Upper lobe of left lung (tissue), 6 donors: ENCODE data around the gene ZC2HC1B. TPM values are rescaled to one million over a fixed set of nuclear protein-coding genes. Genes with fewer than 3 reads are reported as not detected.

ENCODE experiments used
- ATAC-seq, 2 donors: fragments of 200-7000 bp; cut with Tn5 transposase; one replicate each; pipeline ENCODE4 v1.9.1; 2022; ENCODE audit warnings: mild to moderate bottlenecking in 2 of 2, moderate library complexity in 2 of 2; ENCODE audit not compliant: low FRiP score in 2 of 2
- DNase-seq, 2 donors: peaks; one replicate each; pipeline ENCODE4 v3.0.0-alpha.2; 2019 to 2020
- H3K27ac ChIP-seq, 4 donors: fragments of 200-600 bp; sonication (generic); one replicate each; pipeline ENCODE4 v1.5.1; 2016 to 2019
- H3K27me3 ChIP-seq, 4 donors: fragments of 200-600 bp; sonication (generic); one replicate each; pipeline ENCODE4 v1.5.1; 2017 to 2019
- H3K36me3 ChIP-seq, 4 donors: fragments of 200-600 bp; sonication (generic); one replicate each; pipeline ENCODE4 v1.5.1; 2016 to 2019
- H3K4me1 ChIP-seq, 4 donors: fragments of 200-600 bp; sonication (generic); one replicate each; pipeline ENCODE4 v1.5.1; 2018 to 2019
- H3K4me3 ChIP-seq, 4 donors: fragments of 200-600 bp; sonication (generic); one replicate each; pipeline ENCODE4 v1.5.1; 2017 to 2019; ENCODE audit warnings: mild to moderate bottlenecking in 2 of 4, moderate library complexity in 1 of 4
- H3K9me3 ChIP-seq, 4 donors: fragments of 200-600 bp; sonication (generic); one replicate each; pipeline ENCODE4 v1.5.1; 2018 to 2019
- CTCF ChIP-seq, 6 experiments: fragments of 450-650 bp in 4 of 6; fragments of 200-600 bp in 2 of 6; sonication (generic) in 2 of 6; IDR thresholded peaks; one replicate each; pipeline ENCODE4 v1.5.1; 2016 to 2019; ENCODE audit warnings: antibody characterized with exemption in 6 of 6
- EP300 ChIP-seq, 4 donors: sonication (generic); formaldehyde crosslinking; IDR thresholded peaks; one replicate each; pipeline ENCODE4 v1.5.1; 2017; ENCODE audit warnings: antibody characterized with exemption in 4 of 4, control low read depth in 2 of 4
- POLR2A ChIP-seq, 4 donors: fragments of 450-650 bp; IDR thresholded peaks; one replicate each; pipeline ENCODE4 v1.5.1; 2016 to 2017; ENCODE audit warnings: antibody characterized with exemption in 4 of 4, mild to moderate bottlenecking in 2 of 4
- POLR2AphosphoS5 ChIP-seq, 2 donors: sonication (generic); formaldehyde crosslinking; IDR thresholded peaks; one replicate each; pipeline ENCODE4 v1.5.1; 2017; ENCODE audit warnings: antibody characterized with exemption in 2 of 2
- WGBS, 2 donors: methylation state at CpG; one replicate each; pipeline ENCODE4 v1.1.5; 2017 to 2018; 5-methylcytosine and 5-hydroxymethylcytosine counted together
- total RNA-seq, 6 donors: library from RNA; depleted of rRNA in 4 of 6; stranded (reverse); fragments of >200 nt in 4 of 6; gene quantifications; one replicate each; pipeline versions ENCODE4 v1.1.0 to v1.2.1, GENCODE V29; 2016 to 2021
- donor health status: DM: no; HTN: no; CAD: no; lungs with moderate emphysema.
- donor health status: DM: no; HTN: yes; CAD: no; lungs with severe emphysema.

ZC2HC1B gene
- total RNA-seq, 6 donors from 2014 or later, result not detected

GRCh38 chr6:143961886-143962878 lies 97.9 kb downstream of the ZC2HC1B start:
- Histone ChIP-seq H3K36me3 (peaks cover 0 to 2% (median 0%) of the 10 kb centered on the region in 4 donors), H3K4me3 (no peak overlapping the region), H3K27ac (peak overlapping the region in 1 of 4 donors; percentile 28), H3K27me3 (no peaks in the 10 kb centered on the region), H3K9me3 (no peaks in the 10 kb centered on the region), H3K4me1 (peaks cover 27 to 40% (median 29%) of the 10 kb centered on the region in 4 donors)
- TF ChIP-seq POLR2A (IDR thresholded peaks at IDR 0.05) (no peak), CTCF (IDR thresholded peaks at IDR 0.05) (peak in 4 of 6 experiments; percentile 21 to 50 (median 34))
- DNase-seq (no peak), ATAC-seq (peak in 1 of 2 donors; percentile 37)
- 58 to 59% methylated on average over 12 of the region's 12 CpGs for WGBS, 2 donors

- no peak overlapping the region for H3K4me3 ChIP-seq
- WGBS, 2 donors, result 70 to 87% methylated on average over 7 of the region's 7 CpGs
- H3K27me3 ChIP-seq, result no peaks in the 10 kb centered on the region
- peaks cover 28 to 40% (median 33%) of the 10 kb centered on the region in 4 donors for H3K4me1 ChIP-seq
- H3K9me3 ChIP-seq, result no peaks in the 10 kb centered on the region
- H3K27ac ChIP-seq, result peak overlapping the region in 2 of 4 donors; percentile 14 to 28
- no peak for DNase-seq
- no peak for ATAC-seq
- peaks cover 0 to 2% (median 0%) of the 10 kb centered on the region in 4 donors for H3K36me3 ChIP-seq
- no peak for TF ChIP-seq EP300 (IDR thresholded peaks at IDR 0.05)
- TF ChIP-seq POLR2A (IDR thresholded peaks at IDR 0.05), result no peak
These were observed 99.1 kb downstream of the ZC2HC1B start for GRCh38 chr6:143963158-143963919.

- H3K27me3 ChIP-seq, result no peaks in the 10 kb centered on the region
- no peaks in the 10 kb centered on the region for H3K9me3 ChIP-seq
- peaks cover 28 to 39% (median 33%) of the 10 kb centered on the region in 4 donors for H3K4me1 ChIP-seq
- no peak for DNase-seq
- 53 to 54% methylated on average over 6 of the region's 6 CpGs for WGBS, 2 donors
- H3K4me3 ChIP-seq, result no peak overlapping the region
- TF ChIP-seq POLR2A (IDR thresholded peaks at IDR 0.05) (no peak), EP300 (IDR thresholded peaks at IDR 0.05) (no peak), POLR2AphosphoS5 (IDR thresholded peaks at IDR 0.05) (no peak), CTCF (IDR thresholded peaks at IDR 0.05) (no peak)
- H3K36me3 ChIP-seq, result peaks cover 0 to 2% (median 0%) of the 10 kb centered on the region in 4 donors
- no peak overlapping the region for H3K27ac ChIP-seq
- ATAC-seq, result no peak
These were observed 100.4 kb downstream of the ZC2HC1B start for GRCh38 chr6:143964674-143965081.

- Histone ChIP-seq H3K4me1 (peaks cover 28 to 42% (median 30%) of the 10 kb centered on the region in 4 donors), H3K36me3 (peaks cover 0 to 2% (median 0%) of the 10 kb centered on the region in 4 donors), H3K27ac (no peak overlapping the region), H3K9me3 (no peaks in the 10 kb centered on the region), H3K4me3 (no peak overlapping the region), H3K27me3 (no peaks in the 10 kb centered on the region)
- peak; percentile 30 to 56 for ATAC-seq
- TF ChIP-seq CTCF (IDR thresholded peaks at IDR 0.05), result no peak
- no peak for TF ChIP-seq POLR2A (IDR thresholded peaks at IDR 0.05)
- TF ChIP-seq EP300 (IDR thresholded peaks at IDR 0.05), result no peak
- no peak for TF ChIP-seq POLR2AphosphoS5 (IDR thresholded peaks at IDR 0.05)
- 63 to 81% methylated on average over 6 of the region's 6 CpGs for WGBS, 2 donors
- DNase-seq, result no peak
These were observed 101.4 kb downstream of the ZC2HC1B start for GRCh38 chr6:143965503-143966171.
